Measurements from ENCODE around the gene ARHGEF17.

ARHGEF17 gene

GRCh38 chr11:73359930-73360742, 52.1 kb downstream of the ARHGEF17 start:
- H3K27ac ChIP-seq (ENCODE audit: insufficient read depth, low read depth, low read length, poor library complexity, severe bottlenecking), result no peak overlapping the region
- H3K36me3 ChIP-seq (ENCODE audit: control insufficient read depth, insufficient read depth, low read length), result peaks cover 10% of the 10 kb centered on the region
- WGBS, 2 experiments, result 90 to 91% methylated on average over 19 of the region's 19 CpGs
- no peak overlapping the region for H3K4me3 ChIP-seq (ENCODE audit: insufficient read depth, low read depth, low read length)
- H3K27me3 ChIP-seq (ENCODE audit: control insufficient read depth, insufficient read depth, low read length, poor library complexity, severe bottlenecking), result no peaks in the 10 kb centered on the region
- no peaks in the 10 kb centered on the region for H3K9me3 ChIP-seq (ENCODE audit: control insufficient read depth, low read length)
- no peaks in the 10 kb centered on the region for H3K4me1 ChIP-seq (ENCODE audit: control insufficient read depth, insufficient read depth, low read length)

GRCh38 chr11:73360743-73361369, 52.8 kb downstream of the ARHGEF17 start:
- Histone ChIP-seq H3K36me3 (ENCODE audit: control insufficient read depth, insufficient read depth, low read length) (peaks cover 17% of the 10 kb centered on the region), H3K4me3 (ENCODE audit: insufficient read depth, low read depth, low read length) (no peak overlapping the region), H3K4me1 (ENCODE audit: control insufficient read depth, insufficient read depth, low read length) (no peaks in the 10 kb centered on the region), H3K27ac (ENCODE audit: insufficient read depth, low read depth, low read length, poor library complexity, severe bottlenecking) (no peak overlapping the region), H3K27me3 (ENCODE audit: control insufficient read depth, insufficient read depth, low read length, poor library complexity, severe bottlenecking) (no peaks in the 10 kb centered on the region), H3K9me3 (ENCODE audit: control insufficient read depth, low read length) (no peaks in the 10 kb centered on the region)
- 94% methylated on average over 8 of the region's 8 CpGs for WGBS, 2 experiments

- peaks cover 22% of the 10 kb centered on the region for H3K36me3 ChIP-seq (ENCODE audit: control insufficient read depth, insufficient read depth, low read length)
These were observed 54.1 kb downstream of the ARHGEF17 start for GRCh38 chr11:73361953-73362776.

GRCh38 chr11:73363147-73363546, 55.1 kb downstream of the ARHGEF17 start:
- Histone ChIP-seq H3K27ac (ENCODE audit: insufficient read depth, low read depth, low read length, poor library complexity, severe bottlenecking) (no peak overlapping the region), H3K4me3 (ENCODE audit: insufficient read depth, low read depth, low read length) (no peak overlapping the region), H3K9me3 (ENCODE audit: control insufficient read depth, low read length) (no peaks in the 10 kb centered on the region), H3K27me3 (ENCODE audit: control insufficient read depth, insufficient read depth, low read length, poor library complexity, severe bottlenecking) (no peaks in the 10 kb centered on the region), H3K36me3 (ENCODE audit: control insufficient read depth, insufficient read depth, low read length) (peaks cover 27% of the 10 kb centered on the region), H3K4me1 (ENCODE audit: control insufficient read depth, insufficient read depth, low read length) (no peaks in the 10 kb centered on the region)
- 96 to 97% methylated on average over 9 of the region's 9 CpGs for whole genome bisulfite sequencing, 2 experiments

More at GRCh38 chr11:73361953-73362776, 54.1 kb downstream of the ARHGEF17 start:
- 22 to 25% methylated on average over 70 of the region's 70 CpGs for WGBS, 2 experiments
- no peaks in the 10 kb centered on the region for H3K27me3 ChIP-seq (ENCODE audit: control insufficient read depth, insufficient read depth, low read length, poor library complexity, severe bottlenecking)
- H3K9me3 ChIP-seq (ENCODE audit: control insufficient read depth, low read length), result no peaks in the 10 kb centered on the region
- no peaks in the 10 kb centered on the region for H3K4me1 ChIP-seq (ENCODE audit: control insufficient read depth, insufficient read depth, low read length)
- no peak overlapping the region for H3K27ac ChIP-seq (ENCODE audit: insufficient read depth, low read depth, low read length, poor library complexity, severe bottlenecking)
- H3K4me3 ChIP-seq (ENCODE audit: insufficient read depth, low read depth, low read length), result no peak overlapping the region

GRCh38 chr11:73365352-73366264, 57.5 kb downstream of the ARHGEF17 start:
- 96% methylated on average over 24 of the region's 24 CpGs for WGBS, 2 experiments
- H3K27me3 ChIP-seq (ENCODE audit: control insufficient read depth, insufficient read depth, low read length, poor library complexity, severe bottlenecking), result no peaks in the 10 kb centered on the region
- H3K4me3 ChIP-seq (ENCODE audit: insufficient read depth, low read depth, low read length), result no peak overlapping the region
- H3K4me1 ChIP-seq (ENCODE audit: control insufficient read depth, insufficient read depth, low read length), result no peaks in the 10 kb centered on the region
- H3K36me3 ChIP-seq (ENCODE audit: control insufficient read depth, insufficient read depth, low read length), result peaks cover 27% of the 10 kb centered on the region
- no peak overlapping the region for H3K27ac ChIP-seq (ENCODE audit: insufficient read depth, low read depth, low read length, poor library complexity, severe bottlenecking)
- no peaks in the 10 kb centered on the region for H3K9me3 ChIP-seq (ENCODE audit: control insufficient read depth, low read length)

- H3K4me3 ChIP-seq (ENCODE audit: insufficient read depth, low read depth, low read length), result no peak overlapping the region
- H3K4me1 ChIP-seq (ENCODE audit: control insufficient read depth, insufficient read depth, low read length), result no peaks in the 10 kb centered on the region
- no peaks in the 10 kb centered on the region for H3K27me3 ChIP-seq (ENCODE audit: control insufficient read depth, insufficient read depth, low read length, poor library complexity, severe bottlenecking)
- no peaks in the 10 kb centered on the region for H3K9me3 ChIP-seq (ENCODE audit: control insufficient read depth, low read length)
- 87 to 90% methylated on average over 4 of the region's 4 CpGs for WGBS, 2 experiments
- peaks cover 27% of the 10 kb centered on the region for H3K36me3 ChIP-seq (ENCODE audit: control insufficient read depth, insufficient read depth, low read length)
- H3K27ac ChIP-seq (ENCODE audit: insufficient read depth, low read depth, low read length, poor library complexity, severe bottlenecking), result no peak overlapping the region
These were observed 58.2 kb downstream of the ARHGEF17 start for GRCh38 chr11:73366265-73366610.

GRCh38 chr11:73366953-73367352, 58.9 kb downstream of the ARHGEF17 start:
- no peak overlapping the region for H3K4me3 ChIP-seq (ENCODE audit: insufficient read depth, low read depth, low read length)
- no peaks in the 10 kb centered on the region for H3K27me3 ChIP-seq (ENCODE audit: control insufficient read depth, insufficient read depth, low read length, poor library complexity, severe bottlenecking)
- H3K36me3 ChIP-seq (ENCODE audit: control insufficient read depth, insufficient read depth, low read length), result peaks cover 27% of the 10 kb centered on the region
- no peak overlapping the region for H3K27ac ChIP-seq (ENCODE audit: insufficient read depth, low read depth, low read length, poor library complexity, severe bottlenecking)
- no peaks in the 10 kb centered on the region for H3K4me1 ChIP-seq (ENCODE audit: control insufficient read depth, insufficient read depth, low read length)
- 94% methylated on average over 6 of the region's 6 CpGs for WGBS, 2 experiments
- no peaks in the 10 kb centered on the region for H3K9me3 ChIP-seq (ENCODE audit: control insufficient read depth, low read length)

- Histone ChIP-seq H3K4me3 (ENCODE audit: insufficient read depth, low read depth, low read length) (no peak overlapping the region), H3K36me3 (ENCODE audit: control insufficient read depth, insufficient read depth, low read length) (peaks cover 27% of the 10 kb centered on the region)
These were observed 59.5 kb downstream of the ARHGEF17 start for GRCh38 chr11:73367482-73368024.

GRCh38 chr11:73372375-73372993, 64.4 kb downstream of the ARHGEF17 start:
- H3K36me3 ChIP-seq (ENCODE audit: control insufficient read depth, insufficient read depth, low read length), result peaks cover 2% of the 10 kb centered on the region
- H3K4me1 ChIP-seq (ENCODE audit: control insufficient read depth, insufficient read depth, low read length), result peaks cover 4% of the 10 kb centered on the region
- WGBS, 2 experiments, result 71 to 72% methylated on average over 6 of the region's 6 CpGs
- no peaks in the 10 kb centered on the region for H3K9me3 ChIP-seq (ENCODE audit: control insufficient read depth, low read length)
- H3K4me3 ChIP-seq (ENCODE audit: insufficient read depth, low read depth, low read length), result no peak overlapping the region
- peaks cover 6% of the 10 kb centered on the region for H3K27me3 ChIP-seq (ENCODE audit: control insufficient read depth, insufficient read depth, low read length, poor library complexity, severe bottlenecking)
- no peak overlapping the region for H3K27ac ChIP-seq (ENCODE audit: insufficient read depth, low read depth, low read length, poor library complexity, severe bottlenecking)

More at GRCh38 chr11:73367482-73368024, 59.5 kb downstream of the ARHGEF17 start:
- no peak overlapping the region for H3K27ac ChIP-seq (ENCODE audit: insufficient read depth, low read depth, low read length, poor library complexity, severe bottlenecking)
- 90 to 92% methylated on average over 20 of the region's 20 CpGs for WGBS, 2 experiments
- H3K9me3 ChIP-seq (ENCODE audit: control insufficient read depth, low read length), result no peaks in the 10 kb centered on the region
- H3K4me1 ChIP-seq (ENCODE audit: control insufficient read depth, insufficient read depth, low read length), result no peaks in the 10 kb centered on the region
- H3K27me3 ChIP-seq (ENCODE audit: control insufficient read depth, insufficient read depth, low read length, poor library complexity, severe bottlenecking), result no peaks in the 10 kb centered on the region

Measured in ectodermal cell (in vitro differentiated cells).